Fibroblast of lung (primary cell): ENCODE measurements around the gene DBT. TPM values are rescaled to one million over a fixed set of nuclear protein-coding genes. Genes with fewer than 3 reads are reported as not detected.
A peak's percentile ranks its signal among the peaks of the same experiment; 100 is the strongest.

Experiments used
- DNase-seq, 2 donors: peaks; one replicate each; pipeline versions ENCODE4 v3.0.0 to v3.0.0-alpha.2; 2010; ENCODE audit warnings: low read depth in 2 of 2
- H2AFZ ChIP-seq: 2 replicates; pipeline ENCODE4 v1.5.1; 2012; ENCODE audit warnings: low read length, control low read depth, inconsistent platforms
- H3K27ac ChIP-seq: 2 replicates; pipeline ENCODE4 v1.5.1; 2011; ENCODE audit warnings: low read length, control low read depth; ENCODE audit not compliant: insufficient read depth
- H3K27me3 ChIP-seq: 2 replicates; pipeline ENCODE4 v1.5.1; 2011; ENCODE audit warnings: mild to moderate bottlenecking, low read length; ENCODE audit not compliant: control insufficient read depth, insufficient read depth
- H3K36me3 ChIP-seq: 2 replicates; pipeline ENCODE4 v1.5.1; 2011; ENCODE audit warnings: low read length; ENCODE audit not compliant: control insufficient read depth, insufficient read depth
- H3K4me1 ChIP-seq: 2 replicates; pipeline ENCODE4 v1.5.1; 2011; ENCODE audit warnings: low read length; ENCODE audit not compliant: control insufficient read depth, insufficient read depth; ENCODE audit errors: extremely low read depth
- H3K4me2 ChIP-seq: 2 replicates; pipeline ENCODE4 v1.5.1; 2011; ENCODE audit warnings: low read length, control low read depth; ENCODE audit not compliant: insufficient read depth; ENCODE audit errors: extremely low read depth
- H3K4me3 ChIP-seq, 4 experiments: fragments of 200-600 bp in 1 of 4; sonication (generic) in 1 of 4; replicated peaks in 1 of 4; 2 replicates each; pipeline ENCODE4 v1.5.1; 2011 to 2016; ENCODE audit warnings: low read length in 4 of 4, low read depth in 3 of 4, mild to moderate bottlenecking in 3 of 4, control low read depth in 2 of 4, inconsistent platforms in 1 of 4, mixed read lengths in 1 of 4; ENCODE audit not compliant: insufficient read depth in 1 of 4; ENCODE audit errors: control extremely low read depth in 1 of 4
- H3K79me2 ChIP-seq: 2 replicates; pipeline ENCODE4 v1.5.1; 2012; ENCODE audit warnings: mild to moderate bottlenecking, low read length, inconsistent platforms; ENCODE audit not compliant: control insufficient read depth, insufficient read depth
- H3K9ac ChIP-seq: 2 replicates; pipeline ENCODE4 v1.5.1; 2011; ENCODE audit warnings: mild to moderate bottlenecking, low read length, control low read depth; ENCODE audit not compliant: insufficient read depth
- H3K9me3 ChIP-seq: 2 replicates; pipeline ENCODE4 v1.5.1; 2012; ENCODE audit warnings: low read depth, low read length; ENCODE audit not compliant: control insufficient read depth, insufficient read depth
- H4K20me1 ChIP-seq: 2 replicates; pipeline ENCODE4 v1.5.1; 2011; ENCODE audit warnings: low read length; ENCODE audit not compliant: control insufficient read depth, insufficient read depth; ENCODE audit errors: extremely low read depth
- EZH2 ChIP-seq: IDR thresholded peaks from 2 replicates; pipeline ENCODE4 v1.5.1; 2012; ENCODE audit warnings: low read length, control low read depth, mild to moderate bottlenecking; ENCODE audit errors: missing control alignments
- polyA plus RNA-seq, 2 donors: library from polyadenylated mRNA; depleted of rRNA in 1 of 2; stranded (reverse) in 1 of 2; unstranded in 1 of 2; fragments of >200 nt; gene quantifications; 2 replicates each; pipeline ENCODE4 v1.2.1, GENCODE V29; 2011 to 2012; ENCODE audit warnings: missing spikeins in 1 of 2
- total RNA-seq: library from RNA; depleted of rRNA; stranded (reverse); fragments of >200 nt; gene quantifications from 2 replicates; pipeline ENCODE4 v1.2.1, GENCODE V29; 2014
- TF ChIP-seq, protein P1 (sequence below), 2 donors: IDR thresholded peaks in 1 of 2; conservative IDR thresholded peaks in 1 of 2; 1 replicate in 1 of 2; 2 replicates in 1 of 2; pipeline ENCODE4 v1.5.1; 2011 to 2012; ENCODE audit warnings: low read length in 2 of 2, control low read depth in 1 of 2, inconsistent platforms in 1 of 2, low read depth in 1 of 2, mild to moderate bottlenecking in 1 of 2

The DBT gene
- total and polyA plus RNA-seq, 2 donors (not counting 1 experiment from before 2014, with no cell fraction given): 7.9 to 9.4 TPM

DNA sequence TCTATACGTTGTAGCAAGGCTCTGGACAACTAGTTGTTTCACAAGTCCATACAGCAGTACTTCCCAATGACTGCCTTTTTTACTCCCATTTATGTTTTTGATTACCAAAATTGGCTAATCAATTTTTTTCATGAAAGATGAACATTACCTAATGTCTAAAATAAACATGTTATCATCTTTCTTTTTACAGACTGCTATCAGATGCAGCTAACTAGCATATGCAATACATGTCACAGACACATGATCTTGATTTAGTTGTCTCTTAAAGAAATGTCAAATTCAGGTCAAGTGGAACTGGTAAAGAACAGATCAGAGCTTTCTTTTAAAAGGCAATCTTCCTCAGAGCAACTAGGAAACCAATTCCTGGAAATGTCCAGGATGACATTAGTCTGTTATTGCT, 630 bp upstream of the DBT start:
- H3K4me2 ChIP-seq: peak overlapping the region; percentile 86
- no peaks in the 10 kb centered on the region for H3K36me3 ChIP-seq
- no peaks in the 10 kb centered on the region for H3K4me1 ChIP-seq
- no peak for TF ChIP-seq EZH2
- TF ChIP-seq, protein P1, sequence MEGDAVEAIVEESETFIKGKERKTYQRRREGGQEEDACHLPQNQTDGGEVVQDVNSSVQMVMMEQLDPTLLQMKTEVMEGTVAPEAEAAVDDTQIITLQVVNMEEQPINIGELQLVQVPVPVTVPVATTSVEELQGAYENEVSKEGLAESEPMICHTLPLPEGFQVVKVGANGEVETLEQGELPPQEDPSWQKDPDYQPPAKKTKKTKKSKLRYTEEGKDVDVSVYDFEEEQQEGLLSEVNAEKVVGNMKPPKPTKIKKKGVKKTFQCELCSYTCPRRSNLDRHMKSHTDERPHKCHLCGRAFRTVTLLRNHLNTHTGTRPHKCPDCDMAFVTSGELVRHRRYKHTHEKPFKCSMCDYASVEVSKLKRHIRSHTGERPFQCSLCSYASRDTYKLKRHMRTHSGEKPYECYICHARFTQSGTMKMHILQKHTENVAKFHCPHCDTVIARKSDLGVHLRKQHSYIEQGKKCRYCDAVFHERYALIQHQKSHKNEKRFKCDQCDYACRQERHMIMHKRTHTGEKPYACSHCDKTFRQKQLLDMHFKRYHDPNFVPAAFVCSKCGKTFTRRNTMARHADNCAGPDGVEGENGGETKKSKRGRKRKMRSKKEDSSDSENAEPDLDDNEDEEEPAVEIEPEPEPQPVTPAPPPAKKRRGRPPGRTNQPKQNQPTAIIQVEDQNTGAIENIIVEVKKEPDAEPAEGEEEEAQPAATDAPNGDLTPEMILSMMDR (conservative IDR thresholded peaks at IDR 0.05 in 1 of 2, IDR thresholded peaks at IDR 0.05 in 1 of 2; ENCODE audit: low read depth in 1 of 2, low read length in 2 of 2): no peak
- peaks cover 7% of the 10 kb centered on the region for H3K79me2 ChIP-seq
- H3K9ac ChIP-seq: no peak overlapping the region
- H3K4me3 ChIP-seq: peak overlapping the region in 3 of 4 experiments; percentile 76 to 84 (median 76)
- peak overlapping the region; percentile 92 for H2AFZ ChIP-seq
- H3K9me3 ChIP-seq: no peaks in the 10 kb centered on the region
- peak overlapping the region; percentile 88 for H3K27ac ChIP-seq
- no peak for DNase-seq
- no peaks in the 10 kb centered on the region for H3K27me3 ChIP-seq
- H4K20me1 ChIP-seq: no peaks in the 10 kb centered on the region

DNA sequence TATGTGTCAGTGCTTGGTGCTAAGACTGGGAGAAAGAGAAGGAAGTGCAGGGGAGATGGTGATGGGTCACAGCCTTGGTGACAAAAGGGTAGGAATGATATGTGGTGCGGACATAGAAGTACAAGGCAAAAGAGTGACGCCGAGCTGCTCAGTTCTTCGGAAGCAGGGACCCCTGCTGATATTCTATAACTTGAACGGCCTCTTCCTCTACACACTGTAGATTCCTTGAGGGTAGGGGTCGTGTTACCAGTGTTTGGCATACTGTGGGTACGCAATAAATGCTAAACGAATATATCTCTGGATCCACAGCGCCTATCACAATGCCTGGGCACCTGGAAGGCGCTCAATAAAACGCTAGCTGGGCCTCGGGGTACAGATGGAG, 488 bp downstream of the DBT start:
- Histone ChIP-seq H3K9ac (peak overlapping the region; percentile 68), H4K20me1 (no peaks in the 10 kb centered on the region), H3K27ac (peak overlapping the region; percentile 88), H3K4me2 (peak overlapping the region; percentile 76), H3K4me1 (no peaks in the 10 kb centered on the region), H3K4me3 (peak overlapping the region; percentile 76 to 92 (median 80)), H2AFZ (peak overlapping the region; percentile 95), H3K9me3 (no peaks in the 10 kb centered on the region), H3K79me2 (peaks cover 7% of the 10 kb centered on the region), H3K27me3 (no peaks in the 10 kb centered on the region), H3K36me3 (no peaks in the 10 kb centered on the region)
- no peak for TF ChIP-seq EZH2
- TF ChIP-seq, protein P1 (conservative IDR thresholded peaks at IDR 0.05 in 1 of 2, IDR thresholded peaks at IDR 0.05 in 1 of 2; ENCODE audit: low read depth in 1 of 2, low read length in 2 of 2): no peak
- DNase-seq: peak in 1 of 2 donors; percentile 6

DNA sequence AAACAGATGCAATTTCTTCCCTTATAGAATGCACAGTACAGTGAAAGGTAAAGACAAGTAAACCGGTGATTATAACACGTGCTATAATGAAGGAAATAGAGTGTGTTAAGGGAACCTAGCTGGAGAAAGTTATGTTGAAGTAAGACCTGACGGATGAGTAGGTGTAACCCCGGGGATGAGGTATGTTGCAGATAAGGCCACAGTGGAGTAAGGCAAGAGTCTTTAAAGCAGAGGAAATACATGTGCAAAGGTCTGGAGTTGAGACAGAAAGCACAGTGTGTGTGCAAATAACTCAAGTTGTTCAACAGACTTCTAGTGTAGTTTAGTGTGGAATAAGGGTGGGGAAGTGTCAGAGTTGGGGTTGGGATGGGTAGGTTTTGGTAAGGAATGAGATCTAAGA, 2.9 kb downstream of the DBT start:
- Histone ChIP-seq H3K27ac (no peak overlapping the region), H3K36me3 (no peaks in the 10 kb centered on the region), H3K27me3 (no peaks in the 10 kb centered on the region), H3K79me2 (peaks cover 7% of the 10 kb centered on the region), H3K9me3 (no peaks in the 10 kb centered on the region), H3K9ac (no peak overlapping the region), H3K4me2 (no peak overlapping the region), H3K4me3 (no peak overlapping the region), H4K20me1 (no peaks in the 10 kb centered on the region), H2AFZ (no peak overlapping the region), H3K4me1 (no peaks in the 10 kb centered on the region)
- DNase-seq: no peak
- TF ChIP-seq, protein P1 (conservative IDR thresholded peaks at IDR 0.05 in 1 of 2, IDR thresholded peaks at IDR 0.05 in 1 of 2; ENCODE audit: low read depth in 1 of 2, low read length in 2 of 2): no peak
- no peak for TF ChIP-seq EZH2
